Caco-2 (cell line): ENCODE results near the gene TMPRSS4. TPM values are rescaled to one million over a fixed set of nuclear protein-coding genes. Genes with fewer than 3 reads are reported as not detected.

ENCODE experiments used
- BruUV-seq: library from RNA; stranded (reverse); fragments of 400-500 nt; replicated peaks from 2 replicates; lab custom pipeline; 2021; lab: Mats Ljungman, UMichigan
- CTCF ChIA-PET: fragments of 300-600 bp; sonication (Branson Sonifier 250); formaldehyde crosslinking; loops from one replicate; lab custom pipeline; 2022; ENCODE audit warnings: antibody characterized with exemption; lab: Charles Lee
- POLR2A ChIA-PET: fragments of 300-600 bp; sonication (Branson Sonifier 250); formaldehyde crosslinking; loops from one replicate; lab custom pipeline; 2022; ENCODE audit warnings: antibody characterized with exemption; lab: Charles Lee
- DNase-seq, 2 experiments: peaks; one replicate each; pipeline versions ENCODE4 v3.0.0 to v3.0.0-alpha.2; 2020 to 2022
- H3K27me3 ChIP-seq: replicated peaks from 2 replicates; pipeline ENCODE4 v1.6.0; 2011; ENCODE audit warnings: low read length; ENCODE audit not compliant: control insufficient read depth, insufficient read depth
- H3K36me3 ChIP-seq: 2 replicates; pipeline ENCODE4 v1.5.1; 2011; ENCODE audit warnings: low read length; ENCODE audit not compliant: control insufficient read depth, insufficient read depth
- H3K4me1 ChIP-seq: fragments of 250-450 bp; sonication (Bioruptor Pico); 2 replicates; pipeline ENCODE4 v1.5.1; 2020; ENCODE audit warnings: mild to moderate bottlenecking
- H3K4me3 ChIP-seq: 2 replicates; pipeline ENCODE4 v1.5.1; 2011; ENCODE audit warnings: low read depth, mild to moderate bottlenecking, control low read depth, low read length
- H3K9me3 ChIP-seq: fragments of 250-450 bp; sonication (Bioruptor Pico); 2 replicates; pipeline ENCODE4 v1.5.1; 2020; ENCODE audit warnings: mild to moderate bottlenecking, moderate library complexity
- H3K27ac Mint-ChIP-seq: one replicate; pipeline ENCODE4 v1.8.0; 2022; ENCODE audit warnings: mixed read lengths; ENCODE audit not compliant: unreplicated experiment
- H3K27me3 Mint-ChIP-seq: one replicate; pipeline ENCODE4 v1.8.0; 2022; ENCODE audit warnings: mixed read lengths; ENCODE audit not compliant: insufficient read depth, unreplicated experiment
- H3K36me3 Mint-ChIP-seq: one replicate; pipeline ENCODE4 v1.8.0; 2022; ENCODE audit warnings: mild to moderate bottlenecking, mixed read lengths; ENCODE audit not compliant: insufficient read depth, unreplicated experiment
- H3K4me1 Mint-ChIP-seq: one replicate; pipeline ENCODE4 v1.8.0; 2022; ENCODE audit warnings: low read depth, mixed read lengths; ENCODE audit not compliant: unreplicated experiment
- H3K4me3 Mint-ChIP-seq: one replicate; pipeline ENCODE4 v1.8.0; 2022; ENCODE audit warnings: mild to moderate bottlenecking, moderate library complexity, mixed read lengths; ENCODE audit not compliant: unreplicated experiment
- H3K9me3 Mint-ChIP-seq: one replicate; pipeline ENCODE4 v1.8.0; 2022; ENCODE audit warnings: mixed read lengths; ENCODE audit not compliant: unreplicated experiment
- CTCF ChIP-seq, 2 experiments: fragments of 200-600 bp in 1 of 2; IDR thresholded peaks; 1 replicate in 1 of 2; 2 replicates in 1 of 2; pipeline versions ENCODE4 v1.5.1 to v1.8.0; 2011 to 2022; ENCODE audit warnings: antibody characterized with exemption in 1 of 2, control low read depth in 1 of 2, inconsistent platforms in 1 of 2, low read depth in 1 of 2, low read length in 1 of 2, mild to moderate bottlenecking in 1 of 2, moderate library complexity in 1 of 2; ENCODE audit not compliant: insufficient read depth in 1 of 2, severe bottlenecking in 1 of 2, unreplicated experiment in 1 of 2
- intact Hi-C: fragments of 100-400 bp; cut with micrococcal nuclease; formaldehyde crosslinking; loops from one replicate; pipeline ENCODE4 v1.10.0; 2022; ENCODE audit not compliant: unreplicated experiment
- total RNA-seq: library from RNA; stranded (reverse); gene quantifications from 2 replicates; pipeline ENCODE4 v1.2.3, GENCODE V29; 2022

Gene TMPRSS4
- total RNA-seq, 1 experiment from 2014 or later = 86.4 TPM

DNA sequence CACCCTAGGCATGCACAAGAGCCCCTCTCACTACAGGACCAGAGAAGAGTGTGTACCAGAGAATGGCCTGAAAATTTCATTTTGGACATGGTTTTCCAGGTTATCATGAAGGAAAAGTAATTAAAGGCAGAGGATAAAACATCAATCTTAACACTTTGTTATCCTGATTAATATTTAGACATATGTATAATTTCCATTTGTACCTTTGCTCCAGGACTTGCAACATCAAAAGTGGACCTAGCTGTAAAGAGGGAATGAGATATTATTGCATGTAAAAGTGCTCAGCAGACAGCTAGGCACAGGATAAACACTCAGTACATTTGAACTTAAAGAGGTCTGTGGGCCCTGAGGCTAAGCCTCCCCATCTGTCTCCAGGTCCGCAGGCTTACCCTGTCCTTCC, 77.8 kb downstream of the TMPRSS4 start:
- no peak overlapping the region for H3K4me3 ChIP-seq
- CTCF ChIA-PET = interaction anchor here (0.7 to 3.3 kb wide), 2 partner anchors 11 to 16 kb away, joined by 3 to 37 read pairs; no protein-coding TSS in a partner anchor
- BruUV-seq = no TSS peak
- H3K4me1 Mint-ChIP-seq = no peaks in the 10 kb centered on the region
- 0 out of 2 replicates have a peak, but pooled peaks cover 10% of the 10 kb centered on the region for H3K4me1 ChIP-seq
- peaks cover 5% of the 10 kb centered on the region for H3K27me3 ChIP-seq
- intact Hi-C loops = no loop called here
- no peaks in the 10 kb centered on the region for H3K9me3 Mint-ChIP-seq
- H3K4me3 Mint-ChIP-seq = no peak overlapping the region
- no peak overlapping the region for H3K27ac Mint-ChIP-seq
- H3K36me3 Mint-ChIP-seq = no peaks in the 10 kb centered on the region
- DNase-seq = no peak
- POLR2A ChIA-PET = no interaction called here
- TF ChIP-seq CTCF (IDR thresholded peaks at IDR 0.05; ENCODE audit: insufficient read depth in 1 of 2, low read depth in 1 of 2, low read length in 1 of 2, severe bottlenecking in 1 of 2, unreplicated experiment in 1 of 2) = no peak
- no peaks in the 10 kb centered on the region for H3K36me3 ChIP-seq
- no peaks in the 10 kb centered on the region for H3K9me3 ChIP-seq
- H3K27me3 Mint-ChIP-seq = peaks cover 38% of the 10 kb centered on the region

GRCh38 chr11:118155776-118156530, 79.1 kb downstream of the TMPRSS4 start:
- Histone ChIP-seq H3K4me3 (no peak overlapping the region), H3K9me3 (no peaks in the 10 kb centered on the region), H3K4me1 (0 out of 2 replicates have a peak, but pooled peaks cover 10% of the 10 kb centered on the region), H3K27me3 (peaks cover 2% of the 10 kb centered on the region), H3K36me3 (no peaks in the 10 kb centered on the region)
- POLR2A ChIA-PET = no interaction called here
- BruUV-seq = no TSS peak
- Mint-ChIP-seq H3K4me1 (no peaks in the 10 kb centered on the region), H3K4me3 (peak overlapping the region; percentile 53), H3K27me3 (peaks cover 33% of the 10 kb centered on the region), H3K27ac (no peak overlapping the region), H3K9me3 (no peaks in the 10 kb centered on the region), H3K36me3 (no peaks in the 10 kb centered on the region)
- no peak for DNase-seq
- intact Hi-C loops = no loop called here
- CTCF ChIA-PET = interaction anchor here (0.6 to 3.3 kb wide), 8 partner anchors 9 to 416 kb away, joined by 3 to 37 read pairs (median 4); partner anchors contain the start of gene ARCN1
- TF ChIP-seq CTCF (IDR thresholded peaks at IDR 0.05; ENCODE audit: insufficient read depth in 1 of 2, low read depth in 1 of 2, low read length in 1 of 2, severe bottlenecking in 1 of 2, unreplicated experiment in 1 of 2) = no peak

GRCh38 chr11:118156531-118157185, 79.8 kb downstream of the TMPRSS4 start:
- peaks cover 33% of the 10 kb centered on the region for H3K27me3 Mint-ChIP-seq
- CTCF ChIA-PET = interaction anchor here (0.6 to 3.3 kb wide), 8 partner anchors 8 to 416 kb away, joined by 3 to 37 read pairs (median 4); partner anchors contain the start of gene ARCN1
- H3K4me1 ChIP-seq = 0 out of 2 replicates have a peak, but pooled peaks cover 10% of the 10 kb centered on the region
- intact Hi-C loops = no loop called here
- no peaks in the 10 kb centered on the region for H3K36me3 Mint-ChIP-seq
- H3K4me3 Mint-ChIP-seq = peak overlapping the region; percentile 53
- H3K4me3 ChIP-seq = no peak overlapping the region
- TF ChIP-seq CTCF (IDR thresholded peaks at IDR 0.05; ENCODE audit: insufficient read depth in 1 of 2, low read depth in 1 of 2, low read length in 1 of 2, severe bottlenecking in 1 of 2, unreplicated experiment in 1 of 2) = peak; percentile 6 to 36
- no peaks in the 10 kb centered on the region for H3K4me1 Mint-ChIP-seq
- H3K36me3 ChIP-seq = no peaks in the 10 kb centered on the region
- H3K9me3 Mint-ChIP-seq = no peaks in the 10 kb centered on the region
- POLR2A ChIA-PET = no interaction called here
- peak in 1 of 2 experiments; percentile 58 for DNase-seq
- no TSS peak for BruUV-seq
- H3K27me3 ChIP-seq = peaks cover 2% of the 10 kb centered on the region
- no peaks in the 10 kb centered on the region for H3K9me3 ChIP-seq
- no peak overlapping the region for H3K27ac Mint-ChIP-seq
